HEK293 (cell line): Measurements from ENCODE around the gene TAS1R3.

Experiments used
- BCL6B ChIP-seq: fragments of 450-650 bp; formaldehyde crosslinking; IDR thresholded peaks from 2 replicates; pipeline ENCODE4 v1.5.1; 2017; ENCODE audit warnings: missing biosample characterization, missing genetic modification characterization
- ELK4 ChIP-seq: IDR thresholded peaks from 2 replicates; pipeline ENCODE4 v1.6.1; 2011; ENCODE audit warnings: mild to moderate bottlenecking, low read depth, low read length, borderline replicate concordance
- GLI4 ChIP-seq: fragments of 450-650 bp; formaldehyde crosslinking; IDR thresholded peaks from 2 replicates; pipeline ENCODE4 v1.5.1; 2016; ENCODE audit warnings: missing biosample characterization, missing genetic modification characterization
- HOXC10 ChIP-seq: sonication (generic); formaldehyde crosslinking; IDR thresholded peaks from 2 replicates; pipeline ENCODE4 v1.8.1; 2023; ENCODE audit warnings: mild to moderate bottlenecking, missing genetic modification reagents
- IKZF3 ChIP-seq: fragments of 450-650 bp; IDR thresholded peaks from 2 replicates; pipeline ENCODE4 v1.5.0; 2018; ENCODE audit warnings: missing biosample characterization, mild to moderate bottlenecking, missing genetic modification characterization, moderate library complexity
- KLF10 ChIP-seq: fragments of 450-650 bp; IDR thresholded peaks from 2 replicates; pipeline ENCODE4 v1.5.1; 2018; ENCODE audit warnings: missing biosample characterization, mild to moderate bottlenecking, missing genetic modification characterization
- REPIN1 ChIP-seq: fragments of 450-650 bp; formaldehyde crosslinking; IDR thresholded peaks from 2 replicates; pipeline ENCODE4 v1.5.1; 2017; ENCODE audit warnings: missing biosample characterization, missing genetic modification characterization, low read depth
- SP7 ChIP-seq: fragments of 450-650 bp; formaldehyde crosslinking; IDR thresholded peaks from 2 replicates; pipeline ENCODE4 v1.5.1; 2016; ENCODE audit warnings: missing biosample characterization, missing genetic modification characterization
- TCF7L2 ChIP-seq: IDR thresholded peaks from 2 replicates; pipeline ENCODE4 v1.6.1; 2011; ENCODE audit warnings: low read depth, mild to moderate bottlenecking, inconsistent platforms, low read length, moderate library complexity, borderline replicate concordance
- TSHZ1 ChIP-seq: fragments of 450-650 bp; formaldehyde crosslinking; IDR thresholded peaks from 2 replicates; pipeline ENCODE4 v1.5.1; 2016; ENCODE audit warnings: missing biosample characterization, missing genetic modification characterization, borderline replicate concordance
- ZBTB49 ChIP-seq: fragments of 450-650 bp; formaldehyde crosslinking; IDR thresholded peaks from 2 replicates; pipeline ENCODE4 v1.5.1; 2016; ENCODE audit warnings: missing biosample characterization, missing genetic modification characterization, low read depth
- ZFP3 ChIP-seq: fragments of 450-650 bp; formaldehyde crosslinking; IDR thresholded peaks from 2 replicates; pipeline ENCODE4 v1.5.1; 2016; ENCODE audit warnings: low read depth, missing biosample characterization, missing genetic modification characterization
- ZNF140 ChIP-seq: fragments of 450-650 bp; formaldehyde crosslinking; IDR thresholded peaks from 2 replicates; pipeline ENCODE4 v1.5.1; 2016; ENCODE audit warnings: missing biosample characterization, missing genetic modification characterization
- ZNF155 ChIP-seq: fragments of 450-650 bp; formaldehyde crosslinking; IDR thresholded peaks from 2 replicates; pipeline ENCODE4 v1.5.1; 2016; ENCODE audit warnings: missing biosample characterization, missing genetic modification characterization
- ZNF19 ChIP-seq: fragments of 450-650 bp; formaldehyde crosslinking; IDR thresholded peaks from 2 replicates; pipeline ENCODE4; 2016; ENCODE audit warnings: missing biosample characterization, missing genetic modification characterization, low read depth
- ZNF24 ChIP-seq: fragments of 450-650 bp; formaldehyde crosslinking; IDR thresholded peaks from 2 replicates; pipeline ENCODE4 v1.5.1; 2016; ENCODE audit warnings: missing biosample characterization, missing genetic modification characterization
- ZNF266 ChIP-seq: fragments of 450-650 bp; formaldehyde crosslinking; IDR thresholded peaks from 2 replicates; pipeline ENCODE4 v1.5.1; 2016; ENCODE audit warnings: missing biosample characterization, missing genetic modification characterization, low read depth
- ZNF280C ChIP-seq: fragments of 450-650 bp; formaldehyde crosslinking; IDR thresholded peaks from 2 replicates; pipeline ENCODE4 v1.5.1; 2016; ENCODE audit warnings: missing biosample characterization, missing genetic modification characterization
- ZNF292 ChIP-seq: fragments of 450-650 bp; formaldehyde crosslinking; IDR thresholded peaks from 2 replicates; pipeline ENCODE4 v1.5.1; 2016; ENCODE audit warnings: low read depth, missing biosample characterization, missing genetic modification characterization, borderline replicate concordance
- ZNF426 ChIP-seq: fragments of 450-650 bp; formaldehyde crosslinking; IDR thresholded peaks from 2 replicates; pipeline ENCODE4 v1.5.1; 2017; ENCODE audit warnings: missing biosample characterization, missing genetic modification characterization, mild to moderate bottlenecking, inconsistent platforms, moderate library complexity
- ZNF580 ChIP-seq: fragments of 450-650 bp; formaldehyde crosslinking; IDR thresholded peaks from 2 replicates; pipeline ENCODE4 v1.5.1; 2016; ENCODE audit warnings: missing biosample characterization, missing genetic modification characterization
- ZNF596 ChIP-seq: fragments of 450-650 bp; IDR thresholded peaks from 2 replicates; pipeline ENCODE4 v1.5.0; 2018; ENCODE audit warnings: missing biosample characterization, mild to moderate bottlenecking, missing genetic modification characterization, moderate library complexity
- ZNF610 ChIP-seq: fragments of 450-650 bp; formaldehyde crosslinking; IDR thresholded peaks from 2 replicates; pipeline ENCODE4 v1.5.1; 2016; ENCODE audit warnings: missing biosample characterization, missing genetic modification characterization, borderline replicate concordance
- ZNF670 ChIP-seq: fragments of 450-650 bp; formaldehyde crosslinking; IDR thresholded peaks from 2 replicates; pipeline ENCODE4 v1.5.1; 2016; ENCODE audit warnings: missing biosample characterization, missing genetic modification characterization, low read depth
- ZNF677 ChIP-seq: fragments of 450-650 bp; IDR thresholded peaks from 2 replicates; pipeline ENCODE4 v1.5.0; 2018; ENCODE audit warnings: missing biosample characterization, mild to moderate bottlenecking, missing genetic modification characterization, moderate library complexity
- ZNF704 ChIP-seq: fragments of 450-650 bp; formaldehyde crosslinking; IDR thresholded peaks from 2 replicates; pipeline ENCODE4 v1.5.1; 2016; ENCODE audit warnings: missing biosample characterization, missing genetic modification characterization
- ZNF776 ChIP-seq: fragments of 450-650 bp; formaldehyde crosslinking; IDR thresholded peaks from 2 replicates; pipeline ENCODE4 v1.5.0; 2017; ENCODE audit warnings: missing biosample characterization, missing genetic modification characterization, borderline replicate concordance

The TAS1R3 gene

GRCh38 chr1:1374929-1375662 lies 44.0 kb downstream of the TAS1R3 start, which contains the start of gene AURKAIP1 (continued):
- TF ChIP-seq ZBTB49 (tag by site-specific recombination) (no peak), ZNF140 (tag by site-specific recombination) (no peak), ZFP3 (no peak), IKZF3 (tag by site-specific recombination) (peak; percentile 67), ZNF580 (tag by site-specific recombination) (peak; percentile 100), REPIN1 (tag by site-specific recombination) (peak; percentile 97), ZNF670 (tag by site-specific recombination) (no peak), ELK4 (peak; percentile 90), ZNF19 (tag by site-specific recombination) (no peak), ZNF266 (tag by site-specific recombination) (0 out of 2 replicates have a peak, but pooled peaks have one; percentile 17), ZNF610 (peak; percentile 93), ZNF24 (tag by site-specific recombination) (peak; percentile 98), GLI4 (tag by site-specific recombination) (peak; percentile 99), ZNF704 (tag by site-specific recombination) (no peak), SP7 (peak; percentile 97), TCF7L2 (no peak), HOXC10 (CRISPR knock-in tag) (0 out of 2 replicates have a peak, but pooled peaks have one; percentile 86), BCL6B (tag by site-specific recombination) (peak; percentile 15; the same call in 1 of the 2 replicates), TSHZ1 (tag by site-specific recombination) (peak; percentile 93), KLF10 (tag by site-specific recombination) (peak; percentile 90), ZNF426 (no peak), ZNF155 (no peak), ZNF677 (tag by site-specific recombination) (no peak; the same call in none of the 2 replicates), ZNF280C (tag by site-specific recombination) (no peak), ZNF596 (tag by site-specific recombination) (no peak), ZNF776 (tag by site-specific recombination) (no peak), ZNF292 (tag by site-specific recombination) (no peak)
